OCI-LY1 (cell line): ENCODE data around the gene KRTAP5-3.
"Not testable (repeated sequence)": the region's sequence is repeated elsewhere in the genome, so short reads cannot be mapped to it uniquely, and the experiment has no call there.

ENCODE experiments used
- EZH2 ChIP-seq: fragments of 200-600 bp; sonication (generic), shearing (Covaris generic); IDR thresholded peaks from 2 replicates; pipeline ENCODE4 v1.8.0; 2017; ENCODE audit warnings: borderline replicate concordance, mixed run types, mild to moderate bottlenecking, antibody characterized with exemption, low read length, moderate library complexity, mixed read lengths
- TF ChIP-seq, protein P1 (sequence below): fragments of 200-600 bp; sonication (generic), shearing (Covaris generic); IDR thresholded peaks from 2 replicates; pipeline ENCODE4 v1.5.1; 2017; ENCODE audit warnings: mild to moderate bottlenecking, antibody characterized with exemption, low read length, moderate library complexity, mixed read lengths

DNA sequence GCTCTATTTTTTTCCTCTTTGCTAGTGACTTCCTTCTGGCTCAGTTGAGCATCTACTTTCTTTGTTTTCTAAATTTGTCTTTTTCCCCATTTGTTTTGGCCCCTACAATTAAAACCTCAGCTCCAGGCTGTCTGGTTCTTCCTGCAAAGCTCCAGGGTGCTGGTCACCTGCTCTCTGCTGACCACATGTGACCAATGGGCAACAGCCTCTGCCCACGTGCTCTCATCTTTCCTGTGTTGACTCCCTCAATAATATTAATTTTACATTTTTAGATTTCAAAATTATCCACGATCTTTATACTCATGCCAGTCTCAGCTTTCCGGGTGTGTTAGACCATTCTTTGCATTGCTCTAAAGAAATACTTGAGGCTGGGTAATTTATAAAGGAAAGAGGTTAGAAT lies 9.9 kb downstream of the KRTAP5-3 start:
- TF ChIP-seq EZH2, result not testable (repeated sequence)
- TF ChIP-seq, protein P1, sequence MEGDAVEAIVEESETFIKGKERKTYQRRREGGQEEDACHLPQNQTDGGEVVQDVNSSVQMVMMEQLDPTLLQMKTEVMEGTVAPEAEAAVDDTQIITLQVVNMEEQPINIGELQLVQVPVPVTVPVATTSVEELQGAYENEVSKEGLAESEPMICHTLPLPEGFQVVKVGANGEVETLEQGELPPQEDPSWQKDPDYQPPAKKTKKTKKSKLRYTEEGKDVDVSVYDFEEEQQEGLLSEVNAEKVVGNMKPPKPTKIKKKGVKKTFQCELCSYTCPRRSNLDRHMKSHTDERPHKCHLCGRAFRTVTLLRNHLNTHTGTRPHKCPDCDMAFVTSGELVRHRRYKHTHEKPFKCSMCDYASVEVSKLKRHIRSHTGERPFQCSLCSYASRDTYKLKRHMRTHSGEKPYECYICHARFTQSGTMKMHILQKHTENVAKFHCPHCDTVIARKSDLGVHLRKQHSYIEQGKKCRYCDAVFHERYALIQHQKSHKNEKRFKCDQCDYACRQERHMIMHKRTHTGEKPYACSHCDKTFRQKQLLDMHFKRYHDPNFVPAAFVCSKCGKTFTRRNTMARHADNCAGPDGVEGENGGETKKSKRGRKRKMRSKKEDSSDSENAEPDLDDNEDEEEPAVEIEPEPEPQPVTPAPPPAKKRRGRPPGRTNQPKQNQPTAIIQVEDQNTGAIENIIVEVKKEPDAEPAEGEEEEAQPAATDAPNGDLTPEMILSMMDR, result not testable (repeated sequence)
